HG03442 (cell line): ENCODE data around the gene SMPD3.

Experiments
- ATAC-seq: cut with Tn5 transposase; IDR thresholded peaks from one replicate; pipeline ENCODE4 v1.9.1; 2021; ENCODE audit warnings: mild to moderate bottlenecking, moderate library complexity; ENCODE audit not compliant: unreplicated experiment

The SMPD3 gene

DNA sequence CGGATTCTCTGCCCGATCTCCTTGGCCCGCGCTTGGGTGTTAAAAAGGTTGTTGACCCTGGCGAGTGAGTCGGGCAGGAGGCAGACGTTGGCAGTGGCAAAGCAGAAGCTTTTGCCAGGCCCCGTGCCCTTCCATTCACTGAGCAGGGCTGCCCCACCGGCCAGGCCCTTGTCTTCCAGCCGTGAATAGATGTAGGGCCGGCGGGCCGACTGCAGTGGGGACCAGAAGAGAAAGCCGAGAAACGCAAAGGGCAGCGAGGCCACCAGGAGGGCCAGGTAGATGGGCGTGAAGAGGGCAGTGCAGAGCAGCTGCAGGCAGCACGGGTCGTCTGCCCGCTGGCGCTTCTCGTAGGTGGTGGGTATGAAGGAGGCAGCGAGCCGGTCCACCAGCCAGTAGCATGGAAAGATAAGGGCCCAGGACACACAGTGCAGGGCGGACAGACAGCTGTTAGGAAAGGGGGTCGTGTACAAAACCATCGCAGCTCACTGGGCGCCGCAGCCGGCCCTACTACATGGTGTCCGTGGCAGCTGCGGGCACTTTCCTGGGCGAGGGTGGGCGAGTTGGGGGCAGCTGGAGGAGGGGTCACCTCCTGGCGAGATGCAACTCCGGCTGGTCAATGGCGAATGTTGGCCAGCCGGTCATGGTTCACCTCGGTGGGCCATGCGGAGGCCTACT lies 76.5 kb downstream of the SMPD3 start:
- ATAC-seq = no peak

DNA sequence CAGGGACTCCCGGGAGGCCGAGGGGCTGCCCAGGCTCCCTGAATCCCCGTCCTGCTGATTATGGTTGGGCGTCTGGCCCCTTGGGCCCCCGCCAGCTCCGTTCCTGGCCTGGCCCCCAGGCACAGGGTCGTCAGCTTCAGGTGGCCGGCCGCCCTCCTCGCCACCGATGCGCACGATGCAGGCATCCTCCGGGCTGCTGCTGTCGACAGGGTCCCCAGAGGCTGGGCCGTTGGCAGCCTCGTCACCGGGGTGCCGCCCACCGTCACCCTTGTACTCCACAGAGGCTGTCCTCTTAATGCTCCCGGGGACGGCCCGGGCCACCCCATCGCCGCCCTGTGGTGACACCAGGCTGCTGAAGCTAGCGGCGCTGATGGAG lies 77.0 kb downstream of the SMPD3 start:
- no peak for ATAC-seq

DNA sequence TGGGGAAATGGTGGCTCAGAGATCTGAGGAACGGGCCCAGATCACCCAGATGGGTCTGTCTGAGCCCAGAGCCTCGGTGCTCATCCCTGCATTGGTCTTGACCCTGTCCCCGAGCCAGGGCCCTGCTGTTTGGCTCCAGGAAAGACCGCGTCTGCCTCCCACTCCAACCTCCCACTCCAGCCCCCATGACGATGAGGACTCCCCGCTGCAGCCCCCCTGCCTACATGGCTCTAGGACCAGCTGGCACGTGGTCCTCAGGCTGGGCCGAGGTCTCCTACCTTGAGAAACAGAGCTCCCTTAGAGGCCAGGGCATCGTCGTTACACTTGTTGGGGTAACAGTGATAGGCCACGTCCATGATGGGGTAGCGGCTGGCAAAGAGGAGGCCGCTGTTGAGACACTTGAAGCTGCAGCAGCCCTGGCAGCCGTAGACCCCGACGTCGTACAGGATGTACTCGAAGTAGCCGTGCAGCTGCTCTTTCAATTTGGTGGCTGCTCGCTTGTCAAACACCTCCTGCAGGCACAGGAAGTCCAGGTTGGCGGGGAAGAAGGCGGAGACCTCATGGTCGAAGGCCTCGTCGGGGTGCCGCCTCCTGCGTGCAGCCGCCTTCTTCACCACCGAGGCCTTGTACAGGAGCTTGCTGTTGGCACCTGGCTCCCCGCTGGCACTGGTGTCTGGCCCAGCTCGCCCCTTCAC lies 77.6 kb downstream of the SMPD3 start:
- ATAC-seq = no peak

DNA sequence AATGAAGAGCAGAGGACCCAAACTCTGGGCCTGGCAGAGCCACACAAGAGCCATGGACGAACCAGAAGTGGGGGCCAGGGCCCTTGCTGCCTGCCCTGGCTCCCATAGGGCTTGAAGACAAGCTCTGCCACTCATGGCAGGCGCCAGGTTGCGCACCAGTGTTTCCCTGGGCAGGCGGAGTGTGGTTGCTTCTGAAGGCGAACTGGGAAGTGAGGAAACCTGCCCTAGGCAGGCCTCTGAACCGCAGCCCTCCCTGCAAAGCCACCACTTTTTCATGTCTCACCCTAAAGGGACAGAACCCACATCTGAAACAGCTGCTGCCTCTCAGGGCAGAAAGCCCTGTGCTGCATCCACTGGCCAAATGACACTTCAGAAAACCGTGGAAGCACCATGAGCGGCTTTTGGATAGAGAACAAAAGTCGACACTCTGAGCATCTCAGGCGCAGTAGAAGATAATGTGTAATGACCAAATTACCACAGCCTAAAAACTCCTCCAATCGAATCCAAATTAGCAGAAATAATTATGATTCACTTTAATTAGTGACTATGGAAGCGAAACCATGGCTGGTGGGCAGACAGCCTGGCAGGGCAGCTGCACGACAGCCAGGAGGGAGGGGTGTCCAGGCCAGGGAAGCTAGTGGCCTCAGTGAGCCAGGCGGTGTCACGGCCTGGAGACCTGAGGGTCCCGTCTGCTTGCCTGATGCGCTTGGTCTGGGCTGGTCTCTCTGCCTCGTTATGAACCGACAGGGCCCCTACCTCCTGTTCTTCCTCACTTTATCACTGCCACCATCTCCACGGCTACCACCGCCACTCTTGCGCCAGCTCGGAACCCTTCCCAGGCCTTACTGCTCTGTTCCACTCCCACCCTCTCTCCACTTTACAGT lies 78.4 kb downstream of the SMPD3 start:
- peak; percentile 43 for ATAC-seq

DNA sequence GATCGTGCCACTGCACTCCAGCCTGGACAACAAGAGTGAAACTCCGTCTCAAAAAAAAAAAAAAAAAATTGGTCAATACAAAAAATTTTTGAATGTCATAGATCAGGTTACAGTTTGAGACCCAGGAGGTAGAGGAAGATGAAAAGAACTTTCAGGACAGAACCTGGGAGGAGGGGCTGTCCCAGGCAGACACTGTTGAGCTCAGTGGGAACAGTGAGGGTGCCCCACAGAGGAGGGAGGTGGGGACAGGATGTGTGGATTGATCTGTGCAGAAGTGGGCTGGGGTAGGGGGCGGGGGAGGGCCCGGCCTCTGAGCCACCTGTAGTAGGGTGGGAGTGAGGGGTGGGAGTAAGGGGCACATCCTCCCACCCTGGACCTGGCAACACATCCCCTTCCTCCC lies 79.1 kb downstream of the SMPD3 start:
- no peak for ATAC-seq

DNA sequence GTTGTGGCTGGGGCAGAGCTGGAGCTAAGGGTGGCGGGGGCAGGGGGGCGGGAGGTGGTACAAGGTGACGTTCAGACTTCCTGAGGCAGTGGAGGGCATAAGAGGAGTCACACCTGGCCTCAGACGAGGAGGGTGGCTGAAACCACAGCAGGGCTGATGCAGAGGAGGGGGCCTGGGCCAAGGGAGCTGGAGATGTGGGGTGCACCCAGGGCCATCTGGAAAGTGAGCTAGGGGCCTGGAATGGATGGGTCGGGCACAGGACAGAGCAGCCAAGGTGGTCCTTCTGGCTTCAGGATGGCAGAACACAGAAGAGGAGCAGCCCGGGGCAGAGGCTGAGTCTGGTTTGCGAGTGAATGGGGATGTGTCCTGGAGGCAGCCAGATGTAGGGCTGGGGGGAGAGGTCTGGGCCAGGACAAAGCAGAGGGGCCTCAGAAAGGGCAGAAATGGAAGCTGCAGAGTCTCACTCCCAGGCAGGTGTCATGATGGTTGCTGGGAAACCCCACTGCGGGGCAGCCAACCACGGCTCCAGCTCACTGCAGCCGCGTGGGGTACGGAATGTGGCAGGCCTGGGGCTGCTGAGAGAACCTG lies 79.9 kb downstream of the SMPD3 start:
- no peak for ATAC-seq

DNA sequence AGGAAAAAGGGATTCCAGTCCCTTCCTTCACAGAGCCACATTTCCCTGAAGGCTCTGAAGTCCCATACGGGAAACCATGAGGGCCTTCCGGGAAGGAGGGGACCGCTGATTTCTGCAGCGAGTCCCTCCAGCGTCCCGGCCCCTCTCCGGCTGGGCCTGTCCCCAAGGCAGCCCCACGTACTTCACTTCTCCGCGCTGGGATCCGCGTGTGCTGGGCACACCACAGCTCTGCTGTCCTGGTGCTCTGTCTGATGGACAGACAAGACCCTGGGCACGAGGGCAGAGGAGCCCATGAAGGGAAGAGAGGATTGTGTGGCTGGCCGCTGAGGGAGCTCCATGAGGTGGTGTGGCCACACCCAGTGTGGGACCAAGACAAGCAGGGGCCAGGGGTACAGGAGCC lies 80.4 kb downstream of the SMPD3 start:
- ATAC-seq = no peak

DNA sequence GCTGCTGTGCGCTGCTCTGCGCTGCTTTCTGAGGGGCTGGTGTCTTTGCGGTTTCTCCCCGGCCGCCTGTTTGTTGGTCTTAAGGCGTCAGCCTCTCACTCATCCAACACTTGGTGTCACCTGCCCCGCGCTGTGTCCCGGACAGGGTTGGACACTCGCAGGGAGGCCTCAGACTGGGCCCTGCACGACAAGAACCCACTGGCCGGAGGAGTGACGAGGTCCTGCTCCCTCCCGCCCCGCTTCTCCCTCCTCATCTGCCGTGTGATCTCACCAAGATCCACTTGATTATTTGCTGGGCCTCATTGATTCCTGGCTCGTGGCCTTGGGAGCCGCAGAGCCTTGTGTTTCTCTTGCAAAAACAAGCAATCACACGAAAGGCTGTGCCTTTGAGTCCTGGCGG lies 80.9 kb downstream of the SMPD3 start:
- ATAC-seq = no peak

DNA sequence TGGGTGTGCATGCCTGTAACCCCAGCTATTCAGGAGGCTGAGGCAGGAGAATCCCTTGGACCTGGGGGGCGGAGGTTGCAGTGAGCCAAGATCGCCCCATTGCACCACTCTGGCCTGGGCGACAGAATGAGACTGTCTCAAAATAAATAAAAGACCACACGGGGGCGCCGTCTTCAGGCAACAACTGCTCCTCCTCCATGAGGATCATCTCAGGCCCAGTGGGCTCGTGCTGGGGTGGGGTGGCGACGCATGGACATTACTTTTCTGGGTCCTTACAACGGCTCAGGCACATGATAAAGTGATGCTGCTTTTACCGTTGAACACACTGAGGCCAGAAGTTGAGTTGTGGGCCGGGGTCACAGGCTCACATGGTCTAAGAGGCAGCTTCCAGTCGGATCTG lies 81.3 kb downstream of the SMPD3 start:
- no peak for ATAC-seq

DNA sequence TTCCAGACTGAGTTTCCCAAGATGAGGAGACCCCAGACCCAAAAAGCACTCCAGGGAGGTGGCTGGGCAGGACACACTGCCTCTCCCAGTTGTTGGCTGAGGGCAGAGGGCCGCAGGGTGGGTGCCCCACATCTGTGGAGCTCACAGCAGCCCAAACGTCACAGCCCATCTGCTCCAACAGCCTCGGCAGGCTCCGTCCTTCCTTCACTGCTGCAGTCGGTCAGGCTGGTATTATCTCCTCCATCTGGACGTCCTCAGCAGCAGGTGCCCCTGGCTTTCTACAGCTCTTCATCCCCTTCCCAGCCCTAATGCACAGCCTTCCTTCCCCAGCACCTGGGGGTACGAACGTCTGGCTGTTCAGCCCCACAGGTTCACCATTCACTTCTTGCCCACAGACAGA lies 82.2 kb downstream of the SMPD3 start:
- ATAC-seq = no peak

DNA sequence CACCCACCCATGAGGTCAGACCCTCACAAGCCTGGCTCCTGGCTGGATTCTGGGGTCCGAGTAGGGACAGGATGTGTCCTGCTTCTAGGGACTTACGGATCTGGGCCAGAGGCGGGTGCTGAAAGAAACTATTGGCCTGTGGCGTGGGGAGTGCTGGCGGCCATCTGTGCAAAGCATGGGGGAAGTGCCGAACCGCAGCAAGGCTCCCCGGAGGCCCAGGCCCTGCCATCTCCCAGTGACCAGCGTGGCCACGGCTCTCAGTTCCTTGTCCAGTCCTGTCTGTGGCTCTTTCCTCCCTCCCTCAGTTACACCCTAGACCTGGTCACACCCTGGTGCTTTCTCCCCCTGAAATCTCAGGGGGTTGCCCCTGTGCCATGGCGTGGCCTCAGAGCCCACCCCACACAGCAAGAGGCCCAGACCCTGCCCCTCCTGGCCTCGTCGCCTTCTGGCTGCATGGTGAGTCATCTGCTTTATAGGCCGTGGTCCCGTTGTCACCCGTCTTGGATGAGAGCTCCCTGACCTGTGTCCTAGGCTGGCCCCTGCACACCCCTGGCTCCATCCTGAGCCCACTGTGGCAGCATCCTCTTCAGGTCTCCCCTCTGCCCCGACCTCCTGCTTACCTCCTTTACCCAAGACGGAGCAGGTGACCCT lies 83.0 kb downstream of the SMPD3 start:
- ATAC-seq = no peak

DNA sequence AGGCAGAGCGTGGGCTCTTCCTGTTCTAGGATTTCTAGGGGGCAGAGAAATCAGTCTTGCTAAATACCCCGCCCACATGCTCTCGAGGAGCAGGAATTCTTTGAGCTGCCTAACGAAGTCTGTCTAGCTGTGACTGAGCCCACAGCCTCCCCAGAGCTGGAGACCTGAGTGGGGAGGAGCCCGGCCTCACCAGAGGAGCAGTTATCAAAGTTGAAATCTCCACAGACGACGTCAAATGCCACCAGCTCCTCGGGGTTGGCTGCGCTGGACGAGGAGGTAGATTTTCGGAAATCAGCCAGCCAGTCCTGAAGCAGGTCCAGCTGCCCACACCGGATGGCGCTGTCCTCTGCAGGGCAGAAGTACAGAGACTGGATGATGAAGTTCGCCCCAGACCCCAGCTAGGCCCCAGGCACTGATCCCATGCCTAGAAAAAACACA lies 83.7 kb downstream of the SMPD3 start:
- no peak for ATAC-seq

DNA sequence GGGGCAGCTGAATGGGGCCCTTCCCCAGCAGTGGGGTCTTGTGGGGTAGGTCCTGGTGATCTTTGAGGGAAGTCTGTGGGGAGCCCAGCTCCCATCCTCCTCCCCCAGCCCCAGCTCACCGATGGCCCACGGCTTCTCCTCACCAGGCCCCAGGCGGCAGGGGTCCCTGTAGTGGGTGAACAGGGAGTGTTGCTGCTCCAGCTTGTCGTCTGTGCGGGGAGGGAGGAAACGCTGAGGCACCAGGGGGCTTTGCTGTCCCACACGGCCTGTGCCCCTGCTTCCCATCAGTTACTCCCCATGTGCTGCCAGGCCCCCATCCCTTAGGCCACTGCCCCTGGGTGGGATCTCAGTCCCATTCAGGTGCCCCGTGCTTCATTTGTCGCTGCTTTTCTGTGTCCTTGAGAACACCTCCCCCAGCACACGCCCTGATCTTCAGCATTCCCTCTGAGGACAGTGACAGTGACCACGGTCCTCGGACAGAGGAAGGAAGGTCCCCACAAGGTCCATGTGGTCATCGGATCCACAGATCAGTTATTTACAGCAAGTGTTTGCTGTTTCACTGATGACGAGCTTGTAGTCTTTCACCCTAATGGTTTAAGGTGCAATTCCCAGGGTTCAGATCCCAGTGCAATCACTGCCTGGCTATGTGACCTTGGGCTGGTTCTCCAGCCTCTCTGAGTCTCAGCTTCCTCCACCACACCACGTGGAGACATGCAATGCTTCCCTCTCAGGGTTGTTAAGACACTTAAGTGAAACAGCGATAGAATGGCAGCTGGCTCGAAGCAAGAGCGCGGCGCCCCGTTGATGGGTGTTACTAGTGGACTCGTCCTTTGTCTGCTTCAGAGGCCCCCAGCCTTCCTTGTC lies 84.4 kb downstream of the SMPD3 start:
- no peak for ATAC-seq

DNA sequence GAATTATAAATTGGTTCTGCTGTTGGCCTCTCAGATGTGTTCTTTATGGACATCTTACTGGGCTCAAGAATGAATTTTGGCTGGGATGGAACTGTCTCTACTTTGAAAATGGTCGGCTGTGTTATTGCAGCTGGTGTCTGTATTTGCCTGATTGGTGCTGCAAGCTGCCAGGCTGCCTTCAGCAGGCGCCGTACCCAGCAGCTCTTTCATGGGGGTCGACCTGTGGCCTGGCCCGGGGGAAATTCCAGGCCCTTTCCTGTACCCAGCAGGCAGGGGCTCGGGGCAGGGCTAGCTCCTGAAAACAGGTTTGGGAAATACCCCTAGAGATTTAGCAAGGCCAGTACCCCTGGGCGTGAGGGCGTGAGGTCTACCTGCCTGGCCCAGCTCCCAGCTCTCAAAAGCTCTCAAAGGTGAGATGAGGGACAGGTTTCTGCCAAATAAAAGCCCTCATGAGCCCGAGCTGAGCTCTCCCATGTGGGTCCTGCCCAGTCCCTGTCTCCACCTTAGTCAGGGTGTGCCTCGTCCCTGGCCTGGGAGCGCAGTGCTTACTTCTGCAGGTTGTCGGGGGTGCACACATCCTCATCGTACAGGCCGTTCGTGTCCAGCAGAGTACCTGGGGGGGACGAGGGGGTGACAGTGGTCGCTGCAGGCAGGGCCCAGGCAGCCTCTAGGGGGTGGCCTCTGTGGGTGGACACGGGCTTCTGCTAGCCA lies 85.2 kb downstream of the SMPD3 start:
- ATAC-seq = no peak

DNA sequence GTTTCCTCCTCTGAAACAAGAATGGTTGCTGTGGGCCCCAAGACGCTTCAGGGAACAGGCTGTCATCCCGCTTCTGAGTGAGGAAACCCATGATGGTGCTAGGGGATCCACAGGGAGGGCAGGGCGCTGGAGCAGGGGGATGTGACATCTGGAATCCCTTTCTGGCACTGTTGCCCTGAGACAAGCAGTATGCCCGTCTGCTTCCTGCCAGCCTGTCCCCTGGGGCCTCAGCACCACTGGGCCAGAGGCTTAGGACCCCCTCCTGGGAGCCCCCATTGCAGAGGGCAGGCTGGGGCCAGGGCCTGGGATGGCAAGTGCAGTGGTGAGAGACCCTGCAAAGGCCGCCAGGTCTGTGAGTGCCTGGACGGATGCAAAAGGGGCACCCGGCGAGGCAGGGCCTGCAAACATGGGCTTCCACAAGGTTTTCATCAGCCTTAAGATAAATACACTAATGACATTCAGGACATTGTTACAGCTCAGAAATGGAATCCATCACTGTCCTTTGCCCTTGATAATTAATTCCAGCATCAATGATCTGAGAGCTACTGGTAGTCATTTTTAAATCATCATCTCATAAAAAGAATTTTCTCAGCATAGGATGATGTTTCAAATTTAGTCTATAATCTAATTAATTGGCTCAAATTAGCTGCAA lies 85.9 kb downstream of the SMPD3 start:
- ATAC-seq = no peak

DNA sequence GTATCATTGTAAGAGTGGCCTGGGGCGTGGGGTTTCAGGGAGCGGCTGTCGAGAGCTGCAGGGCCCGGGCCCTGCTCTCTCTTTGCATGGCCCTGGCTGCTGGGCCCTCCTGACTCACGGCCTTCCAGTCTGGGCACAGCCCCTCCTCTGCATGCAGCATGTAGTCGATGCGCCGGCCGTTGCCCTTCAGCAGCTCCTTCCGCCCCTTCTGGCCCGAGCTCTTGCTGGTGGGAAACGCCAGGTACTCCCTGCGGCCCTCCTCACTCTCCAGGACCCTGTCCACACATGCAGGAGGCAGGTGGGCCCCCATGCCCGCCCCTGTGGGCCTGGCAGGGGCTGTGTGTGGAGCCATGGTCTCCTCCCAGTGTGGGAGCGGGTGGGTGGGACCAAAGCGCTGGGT lies 86.8 kb downstream of the SMPD3 start:
- ATAC-seq = no peak

DNA sequence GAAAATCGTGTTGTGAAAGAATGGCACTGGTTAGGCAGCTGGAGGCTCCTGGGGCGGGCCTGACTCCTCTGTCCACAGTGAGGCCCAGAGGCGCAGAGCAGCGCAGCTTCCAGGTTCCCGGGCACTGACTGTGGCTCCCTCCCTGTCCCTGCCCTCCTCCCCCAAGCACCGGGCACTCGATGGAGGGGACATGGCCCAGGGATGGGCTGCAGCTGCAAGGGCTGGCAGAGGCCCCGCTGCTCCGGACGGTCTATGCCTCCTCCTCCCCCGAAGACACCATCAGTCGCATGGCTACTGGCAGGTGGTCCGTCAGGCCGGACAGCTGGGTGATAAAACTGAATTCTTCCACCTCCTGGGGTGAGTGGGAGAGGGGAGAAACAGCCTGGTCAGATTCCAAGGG lies 87.4 kb downstream of the SMPD3 start:
- ATAC-seq = no peak

DNA sequence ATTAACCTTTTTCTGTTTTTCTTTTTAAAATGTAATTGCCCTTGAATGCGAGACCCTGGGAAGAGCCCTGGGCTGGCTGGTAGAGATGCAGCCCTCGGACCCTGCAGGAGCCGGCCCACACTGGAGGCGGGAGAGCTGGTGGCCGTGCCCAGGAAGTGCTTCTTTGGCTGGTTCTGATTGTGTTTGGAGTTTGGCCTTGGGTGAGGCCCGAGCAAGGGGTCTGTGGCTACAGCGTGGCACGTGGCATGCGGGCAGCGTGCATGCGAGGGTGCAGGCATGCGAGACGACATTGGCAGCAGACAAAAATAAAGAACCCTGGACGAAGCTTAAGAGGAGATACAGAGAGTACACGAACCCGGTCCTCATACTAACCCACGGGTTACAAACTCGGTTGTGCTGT lies 87.8 kb downstream of the SMPD3 start:
- no peak for ATAC-seq
